Neural cell (in vitro differentiated cells): ENCODE results near the gene SPOP. TPM values are rescaled to one million over a fixed set of nuclear protein-coding genes. Genes with fewer than 3 reads are reported as not detected.

Experiments used
- H2AFZ ChIP-seq: fragments of 200-600, 300-800 bp; sonication (generic), shearing (Covaris generic); 2 replicates; pipeline ENCODE4 v1.6.0; 2014; ENCODE audit warnings: low read depth, mild to moderate bottlenecking, antibody characterized with exemption, low read length, moderate library complexity
- H3F3A ChIP-seq: fragments of 200-600 bp; shearing (Covaris generic); 2 replicates; pipeline ENCODE4 v1.6.1; 2016; ENCODE audit warnings: mild to moderate bottlenecking, moderate library complexity, mixed read lengths, antibody characterized with exemption, low read length; ENCODE audit not compliant: insufficient read depth, poor library complexity, severe bottlenecking
- H3K27ac ChIP-seq: fragments of 200-600, 300-800 bp; sonication (generic), shearing (Covaris generic); 2 replicates; pipeline ENCODE4 v1.5.1; 2014; ENCODE audit warnings: mild to moderate bottlenecking, low read length, moderate library complexity
- H3K27me3 ChIP-seq: fragments of 300-800, 200-600 bp; sonication (generic), shearing (Covaris generic); 2 replicates; pipeline ENCODE4 v1.6.0; 2014; ENCODE audit warnings: mild to moderate bottlenecking, low read depth, low read length, moderate library complexity; ENCODE audit not compliant: insufficient read depth
- H3K36me3 ChIP-seq: fragments of 300-800, 200-600 bp; sonication (generic), shearing (Covaris generic); 2 replicates; pipeline ENCODE4 v1.5.1; 2014; ENCODE audit warnings: mild to moderate bottlenecking, antibody characterized with exemption, low read length, moderate library complexity; ENCODE audit not compliant: insufficient read depth
- H3K4me2 ChIP-seq: fragments of 300-800, 200-600 bp; sonication (generic), shearing (Covaris generic); 2 replicates; pipeline ENCODE4 v1.6.0; 2014; ENCODE audit warnings: mild to moderate bottlenecking, low read length
- H3K4me3 ChIP-seq: fragments of 300-800, 200-600 bp; sonication (generic), shearing (Covaris generic); 2 replicates; pipeline ENCODE4 v1.5.1; 2014; ENCODE audit warnings: mild to moderate bottlenecking, low read length, moderate library complexity
- H3K79me2 ChIP-seq: fragments of 200-600 bp; shearing (Covaris generic); replicated peaks from 2 replicates; pipeline ENCODE4 v1.6.0; 2014; ENCODE audit warnings: mild to moderate bottlenecking, low read length, moderate library complexity; ENCODE audit not compliant: insufficient read depth
- H3K9ac ChIP-seq: fragments of 300-800, 200-600 bp; sonication (generic), shearing (Covaris generic); 2 replicates; pipeline ENCODE4 v1.6.1; 2016; ENCODE audit warnings: mild to moderate bottlenecking, low read length, mixed read lengths
- H3K9me2 ChIP-seq: fragments of 200-600 bp; shearing (Covaris generic); 2 replicates; pipeline ENCODE4 v1.6.1; 2016; ENCODE audit warnings: mild to moderate bottlenecking, low read length, mixed read lengths; ENCODE audit not compliant: insufficient read depth
- H3K9me3 ChIP-seq: fragments of 200-600, 300-800 bp; sonication (generic), shearing (Covaris generic); 2 replicates; pipeline ENCODE4 v1.6.1; 2016; ENCODE audit warnings: mild to moderate bottlenecking, mixed run types, low read length, moderate library complexity, mixed read lengths
- H4K20me1 ChIP-seq: fragments of 200-600 bp; shearing (Covaris generic); 2 replicates; pipeline ENCODE4 v1.6.1; 2016; ENCODE audit warnings: mild to moderate bottlenecking, mixed run types; ENCODE audit not compliant: insufficient read depth
- EP300 ChIP-seq: fragments of 450-650 bp; conservative IDR thresholded peaks from 2 replicates; pipeline ENCODE4 v1.6.1; 2014; ENCODE audit warnings: antibody characterized with exemption, mild to moderate bottlenecking, moderate library complexity; ENCODE audit not compliant: poor library complexity, severe bottlenecking
- EZH2 ChIP-seq: fragments of 200-600, 300-800 bp; shearing (Covaris generic), sonication (generic); IDR thresholded peaks from 2 replicates; pipeline ENCODE4 v1.6.1; 2014; ENCODE audit warnings: antibody characterized with exemption, low read length, borderline replicate concordance, mild to moderate bottlenecking; ENCODE audit not compliant: insufficient read depth, poor library complexity, severe bottlenecking
- MXI1 ChIP-seq: fragments of 450-650 bp; conservative IDR thresholded peaks from 2 replicates; pipeline ENCODE4 v1.6.1; 2014; ENCODE audit warnings: antibody characterized with exemption, mild to moderate bottlenecking; ENCODE audit not compliant: poor library complexity, severe bottlenecking
- POLR2AphosphoS5 ChIP-seq: IDR thresholded peaks from 2 replicates; pipeline ENCODE4 v1.6.1; 2012
- RAD21 ChIP-seq: fragments of 450-650 bp; conservative IDR thresholded peaks from 2 replicates; pipeline ENCODE4 v1.6.1; 2014; ENCODE audit warnings: antibody characterized with exemption, mild to moderate bottlenecking, moderate library complexity
- SMC3 ChIP-seq: fragments of 450-650 bp; conservative IDR thresholded peaks from 2 replicates; pipeline ENCODE4 v1.6.1; 2014; ENCODE audit warnings: antibody characterized with exemption, mild to moderate bottlenecking, moderate library complexity; ENCODE audit not compliant: poor library complexity
- TAF1 ChIP-seq: IDR thresholded peaks from 2 replicates; pipeline ENCODE4 v1.6.1; 2012; ENCODE audit warnings: low read depth
- polyA plus RNA-seq: library from polyadenylated mRNA; depleted of rRNA; stranded (reverse); fragments of >200 nt; gene quantifications from 2 replicates; pipeline ENCODE4 v1.2.3, GENCODE V29; 2014
- TF ChIP-seq, protein P1 (sequence below): IDR thresholded peaks from 2 replicates; pipeline ENCODE4 v1.6.1; 2012; ENCODE audit warnings: borderline replicate concordance
- TF ChIP-seq, protein P2 (sequence below): fragments of 450-650 bp; IDR thresholded peaks from 2 replicates; pipeline ENCODE4 v1.5.1; 2014; ENCODE audit warnings: antibody characterized with exemption, mild to moderate bottlenecking, moderate library complexity; ENCODE audit not compliant: poor library complexity, severe bottlenecking

SPOP gene
- polyA plus RNA-seq, 1 donor from 2014 or later = 71.9 TPM

DNA sequence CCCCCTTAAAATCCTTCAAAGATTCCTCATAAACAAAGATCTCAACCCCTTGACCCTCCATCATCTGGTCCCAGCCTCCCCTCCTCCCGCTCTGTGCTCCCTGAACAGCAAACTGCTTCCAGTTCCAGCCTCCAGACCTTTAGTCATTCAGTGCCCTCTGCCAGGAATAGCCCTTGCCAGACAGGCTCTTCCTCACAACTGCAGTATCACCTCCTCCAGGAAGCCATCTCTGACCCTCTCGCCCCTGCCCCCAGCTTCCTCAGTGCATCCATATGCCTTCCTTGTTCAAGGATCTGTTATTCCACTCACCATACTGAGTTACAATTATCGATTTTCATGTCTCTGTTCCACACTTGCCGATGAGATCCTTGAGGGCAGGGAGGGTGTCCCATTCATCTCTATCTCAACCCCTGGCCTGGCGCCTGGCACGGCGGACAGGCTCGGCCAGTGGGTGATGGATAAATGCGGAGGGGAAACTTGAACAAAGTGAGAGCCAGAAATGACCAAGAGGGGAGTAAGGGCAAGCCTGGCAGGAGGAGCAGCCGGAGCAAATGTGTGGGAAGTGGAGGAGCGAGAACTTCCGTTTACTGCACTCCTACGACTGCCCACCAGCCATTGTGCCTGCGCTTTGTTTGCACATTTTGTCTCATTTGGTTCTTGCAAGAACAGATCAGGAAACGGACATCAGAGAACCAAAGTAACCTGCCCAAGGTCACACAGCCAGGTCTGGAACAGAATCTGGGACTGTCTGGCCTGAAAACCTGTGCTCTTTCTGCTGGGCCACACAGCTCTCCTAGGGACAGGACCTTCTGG is 104.2 kb downstream of the SPOP start:
- H3K9ac ChIP-seq = no peak overlapping the region
- no peak overlapping the region for H3K4me2 ChIP-seq
- H4K20me1 ChIP-seq = no peaks in the 10 kb centered on the region
- no peaks in the 10 kb centered on the region for H3F3A ChIP-seq
- H3K9me3 ChIP-seq = no peaks in the 10 kb centered on the region
- H3K27me3 ChIP-seq = peaks cover 55% of the 10 kb centered on the region
- H3K36me3 ChIP-seq = no peaks in the 10 kb centered on the region
- H3K79me2 ChIP-seq = no peaks in the 10 kb centered on the region
- H3K27ac ChIP-seq = no peak overlapping the region
- H3K9me2 ChIP-seq = no peaks in the 10 kb centered on the region
- no peak overlapping the region for H3K4me3 ChIP-seq
- TF ChIP-seq SMC3 (no peak), MXI1 (no peak), TAF1 (no peak), POLR2AphosphoS5 (no peak), RAD21 (no peak), EZH2 (no peak), EP300 (no peak)
- TF ChIP-seq, protein P1, sequence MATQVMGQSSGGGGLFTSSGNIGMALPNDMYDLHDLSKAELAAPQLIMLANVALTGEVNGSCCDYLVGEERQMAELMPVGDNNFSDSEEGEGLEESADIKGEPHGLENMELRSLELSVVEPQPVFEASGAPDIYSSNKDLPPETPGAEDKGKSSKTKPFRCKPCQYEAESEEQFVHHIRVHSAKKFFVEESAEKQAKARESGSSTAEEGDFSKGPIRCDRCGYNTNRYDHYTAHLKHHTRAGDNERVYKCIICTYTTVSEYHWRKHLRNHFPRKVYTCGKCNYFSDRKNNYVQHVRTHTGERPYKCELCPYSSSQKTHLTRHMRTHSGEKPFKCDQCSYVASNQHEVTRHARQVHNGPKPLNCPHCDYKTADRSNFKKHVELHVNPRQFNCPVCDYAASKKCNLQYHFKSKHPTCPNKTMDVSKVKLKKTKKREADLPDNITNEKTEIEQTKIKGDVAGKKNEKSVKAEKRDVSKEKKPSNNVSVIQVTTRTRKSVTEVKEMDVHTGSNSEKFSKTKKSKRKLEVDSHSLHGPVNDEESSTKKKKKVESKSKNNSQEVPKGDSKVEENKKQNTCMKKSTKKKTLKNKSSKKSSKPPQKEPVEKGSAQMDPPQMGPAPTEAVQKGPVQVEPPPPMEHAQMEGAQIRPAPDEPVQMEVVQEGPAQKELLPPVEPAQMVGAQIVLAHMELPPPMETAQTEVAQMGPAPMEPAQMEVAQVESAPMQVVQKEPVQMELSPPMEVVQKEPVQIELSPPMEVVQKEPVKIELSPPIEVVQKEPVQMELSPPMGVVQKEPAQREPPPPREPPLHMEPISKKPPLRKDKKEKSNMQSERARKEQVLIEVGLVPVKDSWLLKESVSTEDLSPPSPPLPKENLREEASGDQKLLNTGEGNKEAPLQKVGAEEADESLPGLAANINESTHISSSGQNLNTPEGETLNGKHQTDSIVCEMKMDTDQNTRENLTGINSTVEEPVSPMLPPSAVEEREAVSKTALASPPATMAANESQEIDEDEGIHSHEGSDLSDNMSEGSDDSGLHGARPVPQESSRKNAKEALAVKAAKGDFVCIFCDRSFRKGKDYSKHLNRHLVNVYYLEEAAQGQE = no peak
- TF ChIP-seq, protein P2, sequence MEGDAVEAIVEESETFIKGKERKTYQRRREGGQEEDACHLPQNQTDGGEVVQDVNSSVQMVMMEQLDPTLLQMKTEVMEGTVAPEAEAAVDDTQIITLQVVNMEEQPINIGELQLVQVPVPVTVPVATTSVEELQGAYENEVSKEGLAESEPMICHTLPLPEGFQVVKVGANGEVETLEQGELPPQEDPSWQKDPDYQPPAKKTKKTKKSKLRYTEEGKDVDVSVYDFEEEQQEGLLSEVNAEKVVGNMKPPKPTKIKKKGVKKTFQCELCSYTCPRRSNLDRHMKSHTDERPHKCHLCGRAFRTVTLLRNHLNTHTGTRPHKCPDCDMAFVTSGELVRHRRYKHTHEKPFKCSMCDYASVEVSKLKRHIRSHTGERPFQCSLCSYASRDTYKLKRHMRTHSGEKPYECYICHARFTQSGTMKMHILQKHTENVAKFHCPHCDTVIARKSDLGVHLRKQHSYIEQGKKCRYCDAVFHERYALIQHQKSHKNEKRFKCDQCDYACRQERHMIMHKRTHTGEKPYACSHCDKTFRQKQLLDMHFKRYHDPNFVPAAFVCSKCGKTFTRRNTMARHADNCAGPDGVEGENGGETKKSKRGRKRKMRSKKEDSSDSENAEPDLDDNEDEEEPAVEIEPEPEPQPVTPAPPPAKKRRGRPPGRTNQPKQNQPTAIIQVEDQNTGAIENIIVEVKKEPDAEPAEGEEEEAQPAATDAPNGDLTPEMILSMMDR = no peak
- no peak overlapping the region for H2AFZ ChIP-seq

DNA sequence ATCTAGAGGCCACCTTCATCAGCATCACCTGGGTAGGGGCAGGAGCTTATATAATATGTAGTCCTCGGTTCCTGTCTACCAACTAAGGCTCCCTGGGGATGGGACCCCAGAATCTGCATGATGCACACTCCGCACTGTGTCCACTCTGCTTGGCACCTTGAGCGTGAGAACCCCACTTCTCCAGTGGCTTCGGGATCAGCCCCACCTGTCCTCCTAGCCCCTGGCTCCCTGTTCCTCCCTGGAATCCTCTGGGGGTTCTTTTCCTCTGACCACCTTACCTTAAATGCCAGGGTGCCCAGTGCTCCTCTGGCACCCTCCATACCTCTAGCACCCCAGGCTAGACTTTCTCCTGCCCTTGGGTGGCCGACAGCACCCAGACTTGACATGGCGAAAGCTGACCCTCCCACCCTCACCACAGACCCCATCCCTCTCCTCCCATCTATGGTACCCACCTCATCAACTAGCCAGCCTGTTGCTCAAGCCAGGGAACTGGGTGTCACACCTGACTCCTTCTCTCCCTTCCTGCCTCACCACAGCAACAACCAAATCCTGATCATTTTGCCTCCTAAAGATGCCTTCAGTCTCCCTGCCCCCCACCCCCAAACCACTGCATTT is 105.0 kb downstream of the SPOP start:
- TF ChIP-seq, protein P2 = no peak
- TF ChIP-seq SMC3 (no peak), RAD21 (no peak), EZH2 (no peak), TAF1 (no peak), EP300 (no peak), MXI1 (no peak)
- TF ChIP-seq, protein P1 = no peak
- H3K36me3 ChIP-seq = no peaks in the 10 kb centered on the region
- no peak overlapping the region for H2AFZ ChIP-seq
- H3K9me2 ChIP-seq = no peaks in the 10 kb centered on the region
- H3F3A ChIP-seq = no peaks in the 10 kb centered on the region
- no peaks in the 10 kb centered on the region for H3K79me2 ChIP-seq
- peaks cover 55% of the 10 kb centered on the region for H3K27me3 ChIP-seq
- H3K4me3 ChIP-seq = no peak overlapping the region
- no peaks in the 10 kb centered on the region for H3K9me3 ChIP-seq
- H4K20me1 ChIP-seq = no peaks in the 10 kb centered on the region
- H3K9ac ChIP-seq = no peak overlapping the region
- no peak overlapping the region for H3K27ac ChIP-seq
- no peak overlapping the region for H3K4me2 ChIP-seq
